ENCODE measurements around the gene STK11IP. TPM values are rescaled to one million over a fixed set of nuclear protein-coding genes. Genes with fewer than 3 reads are reported as not detected.

The STK11IP gene
- total and polyA plus RNA-seq, 2 of the 13 experiments (the other 11 are each of a cell fraction or from before 2014, with no cell fraction given) = 12.8 to 24.0 TPM

DNA sequence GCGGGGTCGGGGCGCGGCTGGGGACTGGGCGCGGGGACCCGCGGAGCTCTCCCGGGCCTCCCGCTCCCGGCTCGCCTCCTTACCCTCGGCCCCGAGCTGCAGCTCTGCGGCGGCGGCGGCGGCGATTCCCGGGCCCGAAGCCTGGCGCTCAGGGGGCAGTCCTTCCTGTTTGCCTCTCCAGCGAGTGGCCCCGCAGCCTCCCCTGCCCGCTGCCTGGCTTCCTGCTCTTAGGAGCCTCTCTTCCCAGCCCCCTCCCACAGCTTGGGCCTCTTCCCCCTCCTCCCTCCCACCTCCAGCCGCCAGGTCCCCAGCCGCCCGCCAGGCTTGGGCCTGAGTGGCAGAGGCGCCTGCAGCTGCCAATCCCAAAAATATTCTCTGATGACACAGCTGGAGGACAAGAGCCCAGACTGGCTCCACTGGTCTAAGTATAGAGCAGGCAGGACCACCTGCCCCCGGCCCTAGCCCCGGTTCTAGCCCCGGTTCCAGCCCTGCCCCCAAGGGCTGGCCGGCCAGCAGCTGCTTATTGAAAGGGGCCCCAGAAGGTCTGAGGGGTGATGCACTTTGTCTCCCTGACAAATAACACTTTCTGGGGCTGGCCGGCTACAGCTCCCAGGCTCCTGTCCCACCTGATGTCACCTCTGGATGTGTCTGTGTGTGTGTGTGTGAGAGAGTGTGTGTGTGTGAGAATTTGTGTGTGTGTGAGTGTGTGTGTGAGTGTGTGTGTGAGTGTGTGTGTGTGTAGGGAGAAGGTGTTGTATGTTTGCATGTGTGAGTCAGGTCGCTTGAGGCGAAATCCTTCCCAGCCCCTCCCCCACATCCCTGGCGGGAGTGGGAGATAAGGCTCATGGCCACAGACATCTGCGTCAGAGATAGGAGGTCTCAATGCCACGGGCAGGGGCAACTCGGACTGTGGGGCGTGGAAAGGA is 26.1 kb upstream of the STK11IP start, which contains the start of gene OBSL1 (continued):
- TF ChIP-seq ZNF432 (CRISPR knock-in tag; IDR thresholded peaks at IDR 0.05; ENCODE audit: borderline replicate concordance) = no peak
- TF ChIP-seq NCOR1 (IDR thresholded peaks at IDR 0.05; ENCODE audit: borderline replicate concordance, low read length) = peak; percentile 81
- peak; percentile 55; the same call in 1 of the 2 replicates for TF ChIP-seq SPEN (CRISPR knock-in tag; IDR thresholded peaks at IDR 0.05; ENCODE audit: low read depth)
- TF ChIP-seq FOXA3 (CRISPR knock-in tag; IDR thresholded peaks at IDR 0.05) = peak; percentile 21
- TF ChIP-seq, protein P1, sequence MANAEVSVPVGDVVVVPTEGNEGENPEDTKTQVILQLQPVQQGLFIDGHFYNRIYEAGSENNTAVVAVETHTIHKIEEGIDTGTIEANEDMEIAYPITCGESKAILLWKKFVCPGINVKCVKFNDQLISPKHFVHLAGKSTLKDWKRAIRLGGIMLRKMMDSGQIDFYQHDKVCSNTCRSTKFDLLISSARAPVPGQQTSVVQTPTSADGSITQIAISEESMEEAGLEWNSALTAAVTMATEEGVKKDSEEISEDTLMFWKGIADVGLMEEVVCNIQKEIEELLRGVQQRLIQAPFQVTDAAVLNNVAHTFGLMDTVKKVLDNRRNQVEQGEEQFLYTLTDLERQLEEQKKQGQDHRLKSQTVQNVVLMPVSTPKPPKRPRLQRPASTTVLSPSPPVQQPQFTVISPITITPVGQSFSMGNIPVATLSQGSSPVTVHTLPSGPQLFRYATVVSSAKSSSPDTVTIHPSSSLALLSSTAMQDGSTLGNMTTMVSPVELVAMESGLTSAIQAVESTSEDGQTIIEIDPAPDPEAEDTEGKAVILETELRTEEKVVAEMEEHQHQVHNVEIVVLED (CRISPR knock-in tag; IDR thresholded peaks at IDR 0.05; ENCODE audit: borderline replicate concordance) = peak; percentile 73
- peak; percentile 18; the same call in 1 of the 2 replicates for TF ChIP-seq HNRNPL (IDR thresholded peaks at IDR 0.05; ENCODE audit: low read depth, low read length)
- TF ChIP-seq, protein P2, sequence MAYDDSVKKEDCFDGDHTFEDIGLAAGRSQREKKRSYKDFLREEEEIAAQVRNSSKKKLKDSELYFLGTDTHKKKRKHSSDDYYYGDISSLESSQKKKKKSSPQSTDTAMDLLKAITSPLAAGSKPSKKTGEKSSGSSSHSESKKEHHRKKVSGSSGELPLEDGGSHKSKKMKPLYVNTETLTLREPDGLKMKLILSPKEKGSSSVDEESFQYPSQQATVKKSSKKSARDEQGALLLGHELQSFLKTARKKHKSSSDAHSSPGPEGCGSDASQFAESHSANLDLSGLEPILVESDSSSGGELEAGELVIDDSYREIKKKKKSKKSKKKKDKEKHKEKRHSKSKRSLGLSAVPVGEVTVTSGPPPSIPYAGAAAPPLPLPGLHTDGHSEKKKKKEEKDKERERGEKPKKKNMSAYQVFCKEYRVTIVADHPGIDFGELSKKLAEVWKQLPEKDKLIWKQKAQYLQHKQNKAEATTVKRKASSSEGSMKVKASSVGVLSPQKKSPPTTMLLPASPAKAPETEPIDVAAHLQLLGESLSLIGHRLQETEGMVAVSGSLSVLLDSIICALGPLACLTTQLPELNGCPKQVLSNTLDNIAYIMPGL (CRISPR knock-in tag; IDR thresholded peaks at IDR 0.05; ENCODE audit: borderline replicate concordance in 1 of 2, low read depth in 1 of 2) = peak in 1 of 2 experiments; percentile 58; a peak in 2 of 4 replicates
- TF ChIP-seq, protein P3, sequence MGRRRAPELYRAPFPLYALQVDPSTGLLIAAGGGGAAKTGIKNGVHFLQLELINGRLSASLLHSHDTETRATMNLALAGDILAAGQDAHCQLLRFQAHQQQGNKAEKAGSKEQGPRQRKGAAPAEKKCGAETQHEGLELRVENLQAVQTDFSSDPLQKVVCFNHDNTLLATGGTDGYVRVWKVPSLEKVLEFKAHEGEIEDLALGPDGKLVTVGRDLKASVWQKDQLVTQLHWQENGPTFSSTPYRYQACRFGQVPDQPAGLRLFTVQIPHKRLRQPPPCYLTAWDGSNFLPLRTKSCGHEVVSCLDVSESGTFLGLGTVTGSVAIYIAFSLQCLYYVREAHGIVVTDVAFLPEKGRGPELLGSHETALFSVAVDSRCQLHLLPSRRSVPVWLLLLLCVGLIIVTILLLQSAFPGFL (CRISPR knock-in tag; IDR thresholded peaks at IDR 0.05) = no peak
- 0 out of 2 replicates have a peak, but pooled peaks have one; percentile 27 for TF ChIP-seq CHCHD3 (CRISPR knock-in tag; IDR thresholded peaks at IDR 0.05)
- peak; percentile 77; the same call in 1 of the 2 replicates for TF ChIP-seq NKX3-1 (CRISPR knock-in tag; IDR thresholded peaks at IDR 0.05)
- peak; percentile 33 for TF ChIP-seq NFYB (CRISPR knock-in tag; IDR thresholded peaks at IDR 0.05)
- peak; percentile 51; the same call in 1 of the 2 replicates for TF ChIP-seq ZSCAN25 (CRISPR knock-in tag; IDR thresholded peaks at IDR 0.05)
- peak; percentile 75 for TF ChIP-seq BCL6 (CRISPR knock-in tag; IDR thresholded peaks at IDR 0.05)
- TF ChIP-seq ARNT2 (CRISPR knock-in tag; IDR thresholded peaks at IDR 0.05; ENCODE audit: low read depth) = peak; percentile 77
- peak; percentile 69 for TF ChIP-seq TBL1XR1 (IDR thresholded peaks at IDR 0.05; ENCODE audit: borderline replicate concordance, low read length, partially characterized antibody)
- no peak for TF ChIP-seq KAT7 (CRISPR knock-in tag; IDR thresholded peaks at IDR 0.05; ENCODE audit: borderline replicate concordance)
- TF ChIP-seq ZNF234 (CRISPR knock-in tag; conservative IDR thresholded peaks at IDR 0.05) = no peak
- TF ChIP-seq HNF4A (CRISPR knock-in tag; IDR thresholded peaks at IDR 0.05) = peak; percentile 70
- TF ChIP-seq, protein P4, sequence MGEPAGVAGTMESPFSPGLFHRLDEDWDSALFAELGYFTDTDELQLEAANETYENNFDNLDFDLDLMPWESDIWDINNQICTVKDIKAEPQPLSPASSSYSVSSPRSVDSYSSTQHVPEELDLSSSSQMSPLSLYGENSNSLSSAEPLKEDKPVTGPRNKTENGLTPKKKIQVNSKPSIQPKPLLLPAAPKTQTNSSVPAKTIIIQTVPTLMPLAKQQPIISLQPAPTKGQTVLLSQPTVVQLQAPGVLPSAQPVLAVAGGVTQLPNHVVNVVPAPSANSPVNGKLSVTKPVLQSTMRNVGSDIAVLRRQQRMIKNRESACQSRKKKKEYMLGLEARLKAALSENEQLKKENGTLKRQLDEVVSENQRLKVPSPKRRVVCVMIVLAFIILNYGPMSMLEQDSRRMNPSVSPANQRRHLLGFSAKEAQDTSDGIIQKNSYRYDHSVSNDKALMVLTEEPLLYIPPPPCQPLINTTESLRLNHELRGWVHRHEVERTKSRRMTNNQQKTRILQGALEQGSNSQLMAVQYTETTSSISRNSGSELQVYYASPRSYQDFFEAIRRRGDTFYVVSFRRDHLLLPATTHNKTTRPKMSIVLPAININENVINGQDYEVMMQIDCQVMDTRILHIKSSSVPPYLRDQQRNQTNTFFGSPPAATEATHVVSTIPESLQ (CRISPR knock-in tag; conservative IDR thresholded peaks at IDR 0.05) = no peak
- peak; percentile 72 for TF ChIP-seq PHF8 (CRISPR knock-in tag; IDR thresholded peaks at IDR 0.05)
- no peak; the same call in 1 of the 2 replicates for TF ChIP-seq ZNF264 (CRISPR knock-in tag; IDR thresholded peaks at IDR 0.05)
- 0 out of 2 replicates have a peak, but pooled peaks have one; percentile 23 for TF ChIP-seq ZNF761 (CRISPR knock-in tag; conservative IDR thresholded peaks at IDR 0.05)

All from HepG2 (cell line).